Central memory CD8-positive, alpha-beta T cell (primary cell): ENCODE results near the gene WWP2.
"Not testable (repeated sequence)": the region's sequence is repeated elsewhere in the genome, so short reads cannot be mapped to it uniquely, and the experiment has no call there.

Source experiments
- ATAC-seq: fragments of 150-1000 bp; cut with Tn5 transposase; replicated peaks from 2 replicates; pipeline ENCODE4 v1.10.0; 2022; ENCODE audit warnings: mild to moderate bottlenecking, moderate FRiP score, moderate number of reproducible peaks; ENCODE audit not compliant: poor library complexity, severe bottlenecking; ENCODE audit errors: extremely low read depth
- DNase-seq, 2 donors: peaks; one replicate each; pipeline ENCODE4 v3.0.0; 2021; ENCODE audit warnings: low spot score in 2 of 2
- H3K27ac Mint-ChIP-seq: one replicate; pipeline ENCODE4 v1.8.0; 2022; ENCODE audit warnings: low read depth, mild to moderate bottlenecking, moderate library complexity, mixed read lengths
- H3K27me3 Mint-ChIP-seq: one replicate; pipeline ENCODE4 v1.8.0; 2022; ENCODE audit warnings: mixed read lengths
- H3K36me3 Mint-ChIP-seq: one replicate; pipeline ENCODE4 v1.8.0; 2022; ENCODE audit warnings: mild to moderate bottlenecking, moderate library complexity, mixed read lengths; ENCODE audit not compliant: insufficient read depth
- H3K4me1 Mint-ChIP-seq: one replicate; pipeline ENCODE4 v1.8.0; 2022; ENCODE audit warnings: mixed read lengths
- H3K4me3 Mint-ChIP-seq: one replicate; pipeline ENCODE4 v1.8.0; 2022; ENCODE audit warnings: mild to moderate bottlenecking, moderate library complexity, mixed read lengths
- H3K9me3 Mint-ChIP-seq: one replicate; pipeline ENCODE4 v1.8.0; 2022; ENCODE audit warnings: mixed read lengths

Gene WWP2

GRCh38 chr16:69787883-69788282 is 25.8 kb downstream of the WWP2 start:
- ATAC-seq (no peak), DNase-seq (no peak)
- Mint-ChIP-seq H3K4me1 (no peaks in the 10 kb centered on the region), H3K9me3 (no peaks in the 10 kb centered on the region), H3K27ac (peak overlapping the region; percentile 42), H3K4me3 (no peak overlapping the region), H3K36me3 (peaks cover 39% of the 10 kb centered on the region), H3K27me3 (no peaks in the 10 kb centered on the region)

- DNase-seq, H3K27me3 Mint-ChIP-seq, H3K4me1 Mint-ChIP-seq, H3K4me3 Mint-ChIP-seq, H3K27ac Mint-ChIP-seq, ATAC-seq, H3K9me3 Mint-ChIP-seq: not testable (repeated sequence)
- H3K36me3 Mint-ChIP-seq = peaks cover 34% of the 10 kb centered on the region
Measured at GRCh38 chr16:69791391-69791847, 29.3 kb downstream of the WWP2 start.

GRCh38 chr16:69793526-69793925 is 31.4 kb downstream of the WWP2 start:
- Mint-ChIP-seq H3K27ac (no peak overlapping the region), H3K4me3 (no peak overlapping the region), H3K36me3 (peaks cover 24% of the 10 kb centered on the region), H3K4me1 (peaks cover 6% of the 10 kb centered on the region), H3K27me3 (no peaks in the 10 kb centered on the region), H3K9me3 (no peaks in the 10 kb centered on the region)
- no peak for ATAC-seq
- DNase-seq = no peak

- H3K4me3 Mint-ChIP-seq = no peak overlapping the region
- H3K36me3 Mint-ChIP-seq = peaks cover 26% of the 10 kb centered on the region
- peak overlapping the region; percentile 44 for H3K27ac Mint-ChIP-seq
- H3K4me1 Mint-ChIP-seq = peaks cover 6% of the 10 kb centered on the region
- DNase-seq = no peak
- H3K9me3 Mint-ChIP-seq = no peaks in the 10 kb centered on the region
- H3K27me3 Mint-ChIP-seq = no peaks in the 10 kb centered on the region
- no peak for ATAC-seq
Measured at GRCh38 chr16:69794486-69794885, 32.4 kb downstream of the WWP2 start.

GRCh38 chr16:69796285-69797118 is 34.4 kb downstream of the WWP2 start:
- H3K27me3 Mint-ChIP-seq = no peaks in the 10 kb centered on the region
- DNase-seq (no peak), ATAC-seq (no peak)
- no peak overlapping the region for H3K27ac Mint-ChIP-seq
- H3K4me1 Mint-ChIP-seq = peaks cover 6% of the 10 kb centered on the region
- H3K9me3 Mint-ChIP-seq = no peaks in the 10 kb centered on the region
- no peak overlapping the region for H3K4me3 Mint-ChIP-seq
- peaks cover 37% of the 10 kb centered on the region for H3K36me3 Mint-ChIP-seq

- no peaks in the 10 kb centered on the region for H3K9me3 Mint-ChIP-seq
- H3K4me3 Mint-ChIP-seq = no peak overlapping the region
- H3K4me1 Mint-ChIP-seq = peaks cover 6% of the 10 kb centered on the region
- H3K36me3 Mint-ChIP-seq = peaks cover 47% of the 10 kb centered on the region
- H3K27ac Mint-ChIP-seq = no peak overlapping the region
- no peak for DNase-seq
- H3K27me3 Mint-ChIP-seq = no peaks in the 10 kb centered on the region
- no peak for ATAC-seq
Measured at GRCh38 chr16:69798466-69798865, 36.3 kb downstream of the WWP2 start.

GRCh38 chr16:69799611-69800031 is 37.5 kb downstream of the WWP2 start:
- DNase-seq = no peak
- Mint-ChIP-seq H3K4me3 (no peak overlapping the region), H3K27me3 (no peaks in the 10 kb centered on the region), H3K9me3 (no peaks in the 10 kb centered on the region), H3K4me1 (peaks cover 3% of the 10 kb centered on the region), H3K36me3 (peaks cover 49% of the 10 kb centered on the region), H3K27ac (no peak overlapping the region)
- ATAC-seq = no peak

- H3K36me3 Mint-ChIP-seq = peaks cover 47% of the 10 kb centered on the region
- DNase-seq (no peak), ATAC-seq (no peak)
- no peaks in the 10 kb centered on the region for H3K9me3 Mint-ChIP-seq
- no peaks in the 10 kb centered on the region for H3K4me1 Mint-ChIP-seq
- no peak overlapping the region for H3K4me3 Mint-ChIP-seq
- peak overlapping the region; percentile 66 for H3K27ac Mint-ChIP-seq
- H3K27me3 Mint-ChIP-seq = no peaks in the 10 kb centered on the region
Measured at GRCh38 chr16:69804297-69804696, 42.2 kb downstream of the WWP2 start.

- not testable (repeated sequence) for H3K27ac Mint-ChIP-seq, ATAC-seq, H3K4me1 Mint-ChIP-seq, H3K4me3 Mint-ChIP-seq, H3K27me3 Mint-ChIP-seq, H3K9me3 Mint-ChIP-seq, DNase-seq
- peaks cover 37% of the 10 kb centered on the region for H3K36me3 Mint-ChIP-seq
Measured at GRCh38 chr16:69806776-69807175, 44.6 kb downstream of the WWP2 start.

GRCh38 chr16:69812688-69813014 is 50.5 kb downstream of the WWP2 start:
- H3K4me1 Mint-ChIP-seq = peaks cover 12% of the 10 kb centered on the region
- peak overlapping the region; percentile 69 for H3K27ac Mint-ChIP-seq
- H3K4me3 Mint-ChIP-seq = no peak overlapping the region
- H3K36me3 Mint-ChIP-seq = peaks cover 25% of the 10 kb centered on the region
- H3K27me3 Mint-ChIP-seq = no peaks in the 10 kb centered on the region
- no peaks in the 10 kb centered on the region for H3K9me3 Mint-ChIP-seq
- ATAC-seq (no peak), DNase-seq (no peak)

- Mint-ChIP-seq H3K9me3 (no peaks in the 10 kb centered on the region), H3K27ac (no peak overlapping the region), H3K27me3 (no peaks in the 10 kb centered on the region), H3K36me3 (peaks cover 30% of the 10 kb centered on the region), H3K4me3 (no peak overlapping the region), H3K4me1 (peaks cover 16% of the 10 kb centered on the region)
- ATAC-seq = no peak
- DNase-seq = no peak
Measured at GRCh38 chr16:69814078-69814477, 51.9 kb downstream of the WWP2 start.

GRCh38 chr16:69814561-69814960 is 52.4 kb downstream of the WWP2 start:
- ATAC-seq (no peak), DNase-seq (no peak)
- Mint-ChIP-seq H3K4me1 (peaks cover 18% of the 10 kb centered on the region), H3K36me3 (peaks cover 30% of the 10 kb centered on the region), H3K4me3 (no peak overlapping the region), H3K9me3 (no peaks in the 10 kb centered on the region), H3K27me3 (no peaks in the 10 kb centered on the region), H3K27ac (no peak overlapping the region)

GRCh38 chr16:69815216-69815883 is 53.2 kb downstream of the WWP2 start:
- not testable (repeated sequence) for DNase-seq, H3K4me3 Mint-ChIP-seq, H3K27me3 Mint-ChIP-seq, H3K9me3 Mint-ChIP-seq, H3K27ac Mint-ChIP-seq, ATAC-seq
- Mint-ChIP-seq H3K36me3 (peaks cover 27% of the 10 kb centered on the region), H3K4me1 (peaks cover 13% of the 10 kb centered on the region)
